Tongue (tissue), 2 donors: Measurements from ENCODE around the gene IGSF21. TPM values are rescaled to one million over a fixed set of nuclear protein-coding genes. Genes with fewer than 3 reads are reported as not detected.

Source experiments
- DNase-seq: peaks from one replicate; pipeline ENCODE4 v3.0.0-alpha.2; 2015
- total RNA-seq: library from RNA; depleted of rRNA; stranded (reverse); fragments of >200 nt; gene quantifications from one replicate; pipeline ENCODE4 v1.2.3, GENCODE V29; 2014

IGSF21 gene
- total RNA-seq, 1 donor from 2014 or later = not detected

- no peak for DNase-seq
Measured at GRCh38 chr1:18426580-18426979, 319.0 kb downstream of the IGSF21 start.
